HUES64 (cell line): ENCODE data around the gene AGAP1.

Source experiments
- H3K27ac ChIP-seq: 2 replicates; pipeline ENCODE4 v1.7.0; 2013; ENCODE audit warnings: low read depth, low read length, inconsistent platforms
- H3K27me3 ChIP-seq: 2 replicates; pipeline ENCODE4 v1.6.1; 2013; ENCODE audit warnings: mild to moderate bottlenecking, low read length; ENCODE audit not compliant: insufficient read depth
- H3K36me3 ChIP-seq: 2 replicates; pipeline ENCODE4 v1.6.1; 2013; ENCODE audit warnings: mild to moderate bottlenecking, low read length; ENCODE audit not compliant: insufficient read depth
- H3K4me1 ChIP-seq: 2 replicates; pipeline ENCODE4 v1.6.1; 2013; ENCODE audit warnings: mild to moderate bottlenecking, low read length, moderate library complexity; ENCODE audit not compliant: insufficient read depth
- H3K4me3 ChIP-seq: 2 replicates; pipeline ENCODE4 v1.5.1; 2013; ENCODE audit warnings: mild to moderate bottlenecking, low read length, moderate library complexity
- H3K9ac ChIP-seq: 2 replicates; pipeline ENCODE4 v1.6.1; 2013; ENCODE audit warnings: mild to moderate bottlenecking, low read depth, low read length
- H3K9me3 ChIP-seq: 2 replicates; pipeline ENCODE4 v1.6.1; 2013; ENCODE audit warnings: low read depth, low read length; ENCODE audit not compliant: insufficient read depth
- WGBS: fragments of 150-250, 120-280 bp; methylation state at CpG from one replicate; pipeline ENCODE4 v1.1.7; 2013; ENCODE audit warnings: missing lambda C conversion rate; 5-methylcytosine and 5-hydroxymethylcytosine counted together

AGAP1 gene

GRCh38 chr2:235832941-235833340, 339.1 kb downstream of the AGAP1 start:
- Histone ChIP-seq H3K9me3 (no peaks in the 10 kb centered on the region), H3K36me3 (no peaks in the 10 kb centered on the region), H3K4me1 (peaks cover 8% of the 10 kb centered on the region), H3K9ac (no peak overlapping the region), H3K27ac (no peak overlapping the region), H3K4me3 (no peak overlapping the region), H3K27me3 (no peaks in the 10 kb centered on the region)
- WGBS: 94% methylated on average over 14 of the region's 14 CpGs

DNA sequence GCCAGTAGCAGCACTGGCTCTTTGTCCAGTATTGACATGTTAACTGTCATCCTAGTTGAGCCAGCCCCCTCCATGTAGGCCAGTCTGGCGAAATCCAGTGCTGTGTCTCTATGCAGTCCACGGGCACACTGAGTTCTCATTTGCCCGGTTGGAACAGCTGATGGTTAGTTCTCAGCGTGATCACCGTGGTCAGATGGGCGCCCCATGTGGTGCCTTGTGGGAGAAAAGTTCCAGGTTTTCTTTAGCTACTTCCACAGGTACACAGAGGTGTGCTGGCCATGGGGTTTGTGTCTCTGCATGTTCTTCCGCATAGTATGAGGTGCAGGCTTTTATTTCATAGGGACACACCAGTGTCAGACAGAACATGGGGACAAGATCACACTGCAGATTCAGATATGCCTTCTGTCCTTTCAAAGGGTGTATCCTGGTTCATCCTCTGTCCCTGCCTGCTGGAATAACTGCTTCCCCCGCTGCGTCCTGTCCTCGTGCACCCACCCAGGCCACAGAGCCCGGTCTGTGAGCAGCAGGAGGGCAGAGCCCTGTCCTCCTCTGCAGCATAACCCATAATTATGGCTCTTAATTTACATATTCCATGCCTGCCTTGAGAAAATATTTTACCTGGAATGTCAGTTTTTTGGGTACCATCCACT, 340.3 kb downstream of the AGAP1 start:
- Histone ChIP-seq H3K4me1 (peaks cover 7% of the 10 kb centered on the region), H3K9ac (no peak overlapping the region), H3K9me3 (no peaks in the 10 kb centered on the region), H3K4me3 (no peak overlapping the region), H3K27me3 (no peaks in the 10 kb centered on the region), H3K36me3 (no peaks in the 10 kb centered on the region), H3K27ac (no peak overlapping the region)
- WGBS: 94% methylated on average over 11 of the region's 11 CpGs

- Histone ChIP-seq H3K27me3 (no peaks in the 10 kb centered on the region), H3K4me3 (no peak overlapping the region), H3K4me1 (peaks cover 7% of the 10 kb centered on the region), H3K9me3 (no peaks in the 10 kb centered on the region), H3K27ac (no peak overlapping the region), H3K9ac (no peak overlapping the region), H3K36me3 (no peaks in the 10 kb centered on the region)
- WGBS: 95% methylated on average over 16 of the region's 16 CpGs
These were observed 340.9 kb downstream of the AGAP1 start for GRCh38 chr2:235834781-235835180.

GRCh38 chr2:235835810-235836209, 342.0 kb downstream of the AGAP1 start:
- Histone ChIP-seq H3K27me3 (no peaks in the 10 kb centered on the region), H3K9me3 (no peaks in the 10 kb centered on the region), H3K36me3 (no peaks in the 10 kb centered on the region), H3K9ac (no peak overlapping the region), H3K27ac (no peak overlapping the region), H3K4me1 (peaks cover 7% of the 10 kb centered on the region), H3K4me3 (no peak overlapping the region)
- WGBS: 94% methylated on average over 6 of the region's 6 CpGs

GRCh38 chr2:235836491-235836911, 342.7 kb downstream of the AGAP1 start:
- peaks cover 7% of the 10 kb centered on the region for H3K4me1 ChIP-seq
- H3K36me3 ChIP-seq: no peaks in the 10 kb centered on the region
- H3K9ac ChIP-seq: no peak overlapping the region
- no peak overlapping the region for H3K27ac ChIP-seq
- H3K9me3 ChIP-seq: no peaks in the 10 kb centered on the region
- H3K4me3 ChIP-seq: no peak overlapping the region
- H3K27me3 ChIP-seq: no peaks in the 10 kb centered on the region
- 76% methylated on average over 7 of the region's 7 CpGs for WGBS

- Histone ChIP-seq H3K27me3 (no peaks in the 10 kb centered on the region), H3K27ac (no peak overlapping the region), H3K4me1 (peaks cover 7% of the 10 kb centered on the region), H3K4me3 (no peak overlapping the region), H3K36me3 (no peaks in the 10 kb centered on the region), H3K9me3 (no peaks in the 10 kb centered on the region), H3K9ac (no peak overlapping the region)
- 95% methylated on average over 11 of the region's 11 CpGs for WGBS
These were observed 345.4 kb downstream of the AGAP1 start for GRCh38 chr2:235839226-235839625.

- no peak overlapping the region for H3K9ac ChIP-seq
- WGBS: 96% methylated on average over 4 of the region's 4 CpGs
- H3K27ac ChIP-seq: no peak overlapping the region
- peaks cover 7% of the 10 kb centered on the region for H3K4me1 ChIP-seq
- no peaks in the 10 kb centered on the region for H3K36me3 ChIP-seq
- H3K4me3 ChIP-seq: no peak overlapping the region
- H3K9me3 ChIP-seq: no peaks in the 10 kb centered on the region
- H3K27me3 ChIP-seq: no peaks in the 10 kb centered on the region
These were observed 346.1 kb downstream of the AGAP1 start for GRCh38 chr2:235839974-235840373.

- H3K27me3 ChIP-seq: no peaks in the 10 kb centered on the region
- H3K4me1 ChIP-seq: no peaks in the 10 kb centered on the region
- H3K36me3 ChIP-seq: no peaks in the 10 kb centered on the region
- no peaks in the 10 kb centered on the region for H3K9me3 ChIP-seq
- WGBS: 89% methylated on average over 13 of the region's 13 CpGs
- no peak overlapping the region for H3K4me3 ChIP-seq
- H3K27ac ChIP-seq: no peak overlapping the region
- H3K9ac ChIP-seq: no peak overlapping the region
These were observed 348.0 kb downstream of the AGAP1 start for GRCh38 chr2:235841863-235842262.

- no peaks in the 10 kb centered on the region for H3K36me3 ChIP-seq
- no peaks in the 10 kb centered on the region for H3K4me1 ChIP-seq
- no peaks in the 10 kb centered on the region for H3K27me3 ChIP-seq
- WGBS: 96% methylated on average over 13 of the region's 13 CpGs
- H3K27ac ChIP-seq: no peak overlapping the region
- H3K9ac ChIP-seq: no peak overlapping the region
- no peaks in the 10 kb centered on the region for H3K9me3 ChIP-seq
- no peak overlapping the region for H3K4me3 ChIP-seq
These were observed 349.1 kb downstream of the AGAP1 start for GRCh38 chr2:235842941-235843340.

DNA sequence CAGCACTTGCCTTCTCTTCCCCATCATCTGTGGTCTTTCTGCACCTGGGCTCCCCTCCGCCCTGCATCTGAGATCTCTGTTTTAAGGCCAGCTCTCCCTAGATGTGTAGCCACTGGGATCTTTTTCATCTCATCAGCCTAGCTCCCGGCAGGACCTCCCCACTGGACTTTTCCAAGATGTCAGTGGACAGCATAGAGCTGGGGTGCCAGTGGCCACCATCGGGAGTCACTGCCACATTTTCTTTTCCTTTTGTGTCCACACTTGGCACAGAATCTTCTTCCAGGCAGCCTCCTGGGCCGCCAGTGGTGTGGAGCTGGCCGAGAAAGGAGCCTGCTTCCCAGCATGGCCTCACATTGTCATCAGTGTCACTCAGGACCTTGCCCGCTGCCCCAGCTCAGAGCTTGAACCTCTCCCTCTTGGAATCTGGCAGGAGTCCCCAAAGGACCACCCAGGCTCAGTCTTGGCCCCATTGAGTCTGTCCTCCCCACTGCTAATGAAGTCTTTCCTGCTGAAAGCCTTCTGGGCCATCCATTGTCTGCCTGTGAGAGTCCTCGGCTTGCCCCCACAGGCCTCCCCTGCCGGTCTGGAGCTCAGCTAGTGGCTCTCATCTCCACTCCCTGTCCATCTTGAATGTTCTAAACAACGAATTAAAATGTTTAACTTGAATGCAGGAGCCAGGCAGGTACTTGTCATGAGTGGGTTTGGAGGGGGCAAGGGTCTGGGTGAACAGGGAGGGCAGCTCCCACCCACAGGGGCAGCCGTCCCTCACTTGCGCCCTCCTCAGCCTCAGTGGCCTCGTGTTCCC, 349.9 kb downstream of the AGAP1 start:
- Histone ChIP-seq H3K27ac (no peak overlapping the region), H3K4me1 (no peaks in the 10 kb centered on the region), H3K9me3 (no peaks in the 10 kb centered on the region), H3K36me3 (no peaks in the 10 kb centered on the region), H3K9ac (no peak overlapping the region), H3K27me3 (no peaks in the 10 kb centered on the region), H3K4me3 (no peak overlapping the region)
- 95% methylated on average over 12 of the region's 12 CpGs for WGBS

- Histone ChIP-seq H3K4me1 (no peaks in the 10 kb centered on the region), H3K36me3 (no peaks in the 10 kb centered on the region), H3K9ac (no peak overlapping the region), H3K9me3 (no peaks in the 10 kb centered on the region), H3K27ac (no peak overlapping the region), H3K4me3 (no peak overlapping the region), H3K27me3 (no peaks in the 10 kb centered on the region)
- 92% methylated on average over 8 of the region's 8 CpGs for WGBS
These were observed 350.7 kb downstream of the AGAP1 start for GRCh38 chr2:235844561-235844960.
